Fibroblast of upper back skin (primary cell): ENCODE results near the gene MAGEA2.
"Not testable (repeated sequence)": the region's sequence is repeated elsewhere in the genome, so short reads cannot be mapped to it uniquely, and the experiment has no call there.

Experiments
- DNase-seq: peaks from one replicate; pipeline ENCODE4 v3.0.0-alpha.2; 2013

The MAGEA2 gene

GRCh38 chrX:152753686-152754650 is at the start of gene MAGEA2:
Gene MAGEA2, minus strand, starts transcription at chrX:152753842. Its CDS starts 2,479 bp downstream, at chrX:152751363.
- DNase-seq = not testable (repeated sequence)

GRCh38 chrX:152798945-152799344 is 45.3 kb upstream of the MAGEA2 start:
- no peak for DNase-seq

- DNase-seq = not testable (repeated sequence)
Measured at GRCh38 chrX:152787062-152787461, 33.4 kb upstream of the MAGEA2 start.

- not testable (repeated sequence) for DNase-seq
Measured at GRCh38 chrX:152769549-152770289, 16.1 kb upstream of the MAGEA2 start, which contains the start of gene MAGEA6. Gene MAGEA6, minus strand, starts transcription at chrX:152769689. Its CDS starts 2,039 bp downstream, at chrX:152767650.

- DNase-seq = not testable (repeated sequence)
Measured at GRCh38 chrX:152766562-152766961, 12.9 kb upstream of the MAGEA2 start.

GRCh38 chrX:152761582-152761981 is 7.9 kb upstream of the MAGEA2 start:
- DNase-seq = not testable (repeated sequence)

- not testable (repeated sequence) for DNase-seq
Measured at GRCh38 chrX:152759544-152759943, 5.9 kb upstream of the MAGEA2 start.

GRCh38 chrX:152758918-152759317 is 5.3 kb upstream of the MAGEA2 start, which contains the start of gene CSAG3:
Gene CSAG3, plus strand, starts transcription at chrX:152759218.
- DNase-seq = not testable (repeated sequence)

GRCh38 chrX:152754871-152755270 is 1.2 kb upstream of the MAGEA2 start:
- DNase-seq = not testable (repeated sequence)

- DNase-seq = no peak
Measured at GRCh38 chrX:152738560-152738959, 15.1 kb downstream of the MAGEA2 start.

GRCh38 chrX:152736528-152736927 is 17.1 kb downstream of the MAGEA2 start:
- DNase-seq = not testable (repeated sequence)

- DNase-seq = no peak
Measured at GRCh38 chrX:152735860-152736511, 17.7 kb downstream of the MAGEA2 start.

GRCh38 chrX:152735101-152735500 is 18.5 kb downstream of the MAGEA2 start:
- no peak for DNase-seq

GRCh38 chrX:152734143-152734858 is 19.3 kb downstream of the MAGEA2 start:
- DNase-seq = not testable (repeated sequence)

GRCh38 chrX:152733261-152733975 is 20.2 kb downstream of the MAGEA2 start, which contains the start of the genes CSAG1 and MAGEA12:
Gene CSAG1, minus strand, starts transcription at chrX:152733721. Its CDS starts 1,261 bp downstream, at chrX:152732460.
Gene MAGEA12, plus strand, starts transcription at chrX:152733757. Its CDS starts 2,405 bp downstream, at chrX:152736162.
- no peak for DNase-seq

GRCh38 chrX:152725409-152725808 is 28.2 kb downstream of the MAGEA2 start:
- no peak for DNase-seq

- DNase-seq = not testable (repeated sequence)
Measured at GRCh38 chrX:152713815-152714787, 39.5 kb downstream of the MAGEA2 start, which contains the start of gene MAGEA2B. Gene MAGEA2B, plus strand, starts transcription at chrX:152714628. Its CDS starts 2,479 bp downstream, at chrX:152717107.

- not testable (repeated sequence) for DNase-seq
Measured at GRCh38 chrX:152713195-152713594, 40.4 kb downstream of the MAGEA2 start.

GRCh38 chrX:152709173-152709572 is 44.5 kb downstream of the MAGEA2 start, which contains the start of gene CSAG2:
Gene CSAG2, minus strand, starts transcription at chrX:152709273. Its CDS starts 161 bp downstream, at chrX:152709112.
- DNase-seq = not testable (repeated sequence)
